Left lung (tissue), 14 donors: ENCODE data around the gene VPS36. TPM values are rescaled to one million over a fixed set of nuclear protein-coding genes. Genes with fewer than 3 reads are reported as not detected.
"Not testable (repeated sequence)": the region's sequence is repeated elsewhere in the genome, so short reads cannot be mapped to it uniquely, and the experiment has no call there.

Experiments
- ATAC-seq: fragments of 200-7000 bp; cut with Tn5 transposase; one replicate; pipeline ENCODE4 v1.9.1; 2020; ENCODE audit warnings: moderate library complexity
- DNase-seq, 4 donors: peaks; one replicate each; pipeline ENCODE4 v3.0.0-alpha.2; 2013 to 2020
- H3K27ac ChIP-seq, 2 donors: fragments of 200-600 bp; sonication (generic) in 1 of 2; one replicate each; pipeline versions ENCODE4 v1.5.0 to v1.8.0; 2020 to 2021
- H3K27me3 ChIP-seq, 2 donors: fragments of 200-600 bp; sonication (generic) in 1 of 2; one replicate each; pipeline versions ENCODE4 v1.5.0 to v1.8.0; 2020 to 2021
- H3K36me3 ChIP-seq, 2 donors: fragments of 200-600 bp; sonication (generic) in 1 of 2; one replicate each; pipeline versions ENCODE4 v1.5.0 to v1.8.0; 2020 to 2021
- H3K4me1 ChIP-seq, 2 donors: fragments of 200-600 bp; one replicate each; pipeline ENCODE4 v1.8.0; 2021
- H3K4me3 ChIP-seq, 2 donors: fragments of 200-600 bp; sonication (generic) in 1 of 2; one replicate each; pipeline versions ENCODE4 v1.5.0 to v1.8.0; 2020 to 2021; ENCODE audit warnings: mild to moderate bottlenecking in 1 of 2
- H3K9me3 ChIP-seq, 2 donors: fragments of 200-600 bp; sonication (generic) in 1 of 2; one replicate each; pipeline versions ENCODE4 v1.5.0 to v1.8.0; 2020 to 2021
- CTCF ChIP-seq, 2 donors: fragments of 200-600 bp; sonication (generic) in 1 of 2; IDR thresholded peaks; one replicate each; pipeline versions ENCODE4 v1.5.0 to v1.8.0; 2021; ENCODE audit warnings: antibody characterized with exemption in 2 of 2
- intact Hi-C, 2 donors: fragments of 100-400 bp; cut with DNase I; formaldehyde crosslinking; loops; one replicate each; pipeline versions ENCODE4 v1.11.2 to v1.14.2; 2022
- long read RNA-seq, 12 donors: library from polyadenylated mRNA in 2 of 12; unstranded in 2 of 12; transcript quantifications; one replicate each; pipeline ENCODE4 v2.0.0 and lab custom pipeline, GENCODE V29; 2019 to 2026
- polyA plus RNA-seq, 6 donors: library from polyadenylated mRNA; unstranded; fragments of 120-200 nt; gene quantifications; one replicate each; pipeline ENCODE4 v1.2.1, GENCODE V29; 2013; ENCODE audit not compliant: insufficient read length in 6 of 6
- total RNA-seq, 2 donors: library from RNA; stranded (reverse); fragmentation: NEBNext Ultra II Directional; extraction: Animal tissue kit (Norgen Biotek cat#: 25700); gene quantifications; one replicate each; pipeline ENCODE4 v1.2.1, GENCODE V29; 2021
- donor health status: DM: no; HTN: yes; CAD: no.
- donor health status: DM: no; HTN: no; CAD: no.

Gene VPS36
- 10 to 100 TPM; 41.5 to 45.0 TPM for total RNA-seq
- 10 to 100 TPM; 57.7 to 85.2 (median 70.9) TPM for polyA plus RNA-seq
- long read RNA-seq, donor 1, full-length matches to known transcripts, result 10 of 26 reads
- long read RNA-seq, donor 1, partial matches to known transcripts, result 16 of 26 reads
- long read RNA-seq, donor 1, other reads (novel, unspliced or antisense), result 0 of 26 reads
- long read RNA-seq, donor 2, full-length matches to known transcripts, result 12 of 32 reads
- long read RNA-seq, donor 2, partial matches to known transcripts, result 15 of 32 reads
- long read RNA-seq, donor 2, other reads (novel, unspliced or antisense), result 5 of 32 reads
- long read RNA-seq, donor 3, full-length matches to known transcripts, result 7 of 119 reads
- long read RNA-seq, donor 3, partial matches to known transcripts, result 99 of 119 reads
- long read RNA-seq, donor 3, other reads (novel, unspliced or antisense), result 13 of 119 reads
- long read RNA-seq, donor 4, full-length matches to known transcripts, result 3 of 27 reads
- long read RNA-seq, donor 4, partial matches to known transcripts, result 24 of 27 reads
- long read RNA-seq, donor 4, other reads (novel, unspliced or antisense), result 0 of 27 reads
- long read RNA-seq, donor 5, full-length matches to known transcripts, result 7 of 19 reads
- long read RNA-seq, donor 5, partial matches to known transcripts, result 12 of 19 reads
- long read RNA-seq, donor 5, other reads (novel, unspliced or antisense), result 0 of 19 reads
- long read RNA-seq, donor 6, full-length matches to known transcripts, result 7 of 14 reads
- long read RNA-seq, donor 6, partial matches to known transcripts, result 7 of 14 reads
- long read RNA-seq, donor 6, other reads (novel, unspliced or antisense), result 0 of 14 reads
- long read RNA-seq, donor 7, full-length matches to known transcripts, result 5 of 20 reads
- long read RNA-seq, donor 7, partial matches to known transcripts, result 6 of 20 reads
- long read RNA-seq, donor 7, other reads (novel, unspliced or antisense), result 9 of 20 reads
- long read RNA-seq, donor 8, full-length matches to known transcripts, result 7 of 22 reads
- long read RNA-seq, donor 8, partial matches to known transcripts, result 15 of 22 reads
- long read RNA-seq, donor 8, other reads (novel, unspliced or antisense), result 0 of 22 reads
- long read RNA-seq, donor 9, result 0 reads
- long read RNA-seq, donor 10, full-length matches to known transcripts, result 2 of 17 reads
- long read RNA-seq, donor 10, partial matches to known transcripts, result 9 of 17 reads
- long read RNA-seq, donor 10, other reads (novel, unspliced or antisense), result 6 of 17 reads
- long read RNA-seq, donor 11, full-length matches to known transcripts, result 10 of 30 reads
- long read RNA-seq, donor 11, partial matches to known transcripts, result 20 of 30 reads
- long read RNA-seq, donor 11, other reads (novel, unspliced or antisense), result 0 of 30 reads
- long read RNA-seq, donor 12, full-length matches to known transcripts, result 13 of 18 reads
- long read RNA-seq, donor 12, partial matches to known transcripts, result 5 of 18 reads
- long read RNA-seq, donor 12, other reads (novel, unspliced or antisense), result 0 of 18 reads

GRCh38 chr13:52450012-52450792, at the start of gene VPS36:
VPS36 (minus strand) TSS chr13:52450634; CDS start chr13:52450594, 40 bp downstream.
- ATAC-seq, result peak; percentile 90
- intact Hi-C loops, result loop anchor here in 1 of 2 donors (5.0 kb wide), 1 partner anchor 108 kb away; no protein-coding TSS in a partner anchor

GRCh38 chr13:52497979-52498378, 47.5 kb upstream of the VPS36 start:
- H3K4me1 ChIP-seq, intact Hi-C loops: not testable (repeated sequence)

More at GRCh38 chr13:52450012-52450792, at the start of gene VPS36:
- no peaks in the 10 kb centered on the region for H3K27me3 ChIP-seq
- H3K4me1 ChIP-seq, result peaks cover 12 to 40% of the 10 kb centered on the region in 2 donors
- peaks cover 0 to 3% of the 10 kb centered on the region in 2 donors for H3K36me3 ChIP-seq
- peak; percentile 100 for TF ChIP-seq CTCF (IDR thresholded peaks at IDR 0.05)
- DNase-seq, result peak; percentile 96 to 100 (median 97)
- peak within 1 kb of the TSS; percentile 61 to 65 for H3K4me3 ChIP-seq
- H3K9me3 ChIP-seq, result no peaks in the 10 kb centered on the region
- H3K27ac ChIP-seq, result peak within 1 kb of the TSS; percentile 94 to 99

GRCh38 chr13:52494241-52494640, 43.8 kb upstream of the VPS36 start:
- H3K4me3 ChIP-seq, ATAC-seq, H3K4me1 ChIP-seq, H3K9me3 ChIP-seq, H3K27ac ChIP-seq, H3K36me3 ChIP-seq, H3K27me3 ChIP-seq, intact Hi-C loops, DNase-seq: not testable (repeated sequence)

More at GRCh38 chr13:52497979-52498378, 47.5 kb upstream of the VPS36 start:
- H3K4me3 ChIP-seq, H3K27me3 ChIP-seq, H3K36me3 ChIP-seq, H3K27ac ChIP-seq, ATAC-seq, DNase-seq: not testable (repeated sequence)
- H3K9me3 ChIP-seq, result peaks cover 0 to 11% of the 10 kb centered on the region in 2 donors

- not testable (repeated sequence) for H3K27me3 ChIP-seq
Observed at GRCh38 chr13:52491015-52491414, 40.6 kb upstream of the VPS36 start.

GRCh38 chr13:52488763-52489162, 38.3 kb upstream of the VPS36 start:
- H3K9me3 ChIP-seq, ATAC-seq, H3K4me1 ChIP-seq, intact Hi-C loops, DNase-seq, H3K27ac ChIP-seq, H3K4me3 ChIP-seq, H3K27me3 ChIP-seq, H3K36me3 ChIP-seq: not testable (repeated sequence)

More at GRCh38 chr13:52491015-52491414, 40.6 kb upstream of the VPS36 start:
- DNase-seq, H3K4me3 ChIP-seq, H3K27ac ChIP-seq, H3K4me1 ChIP-seq, intact Hi-C loops, H3K36me3 ChIP-seq, ATAC-seq, H3K9me3 ChIP-seq: not testable (repeated sequence)

- H3K4me1 ChIP-seq, ATAC-seq, H3K27me3 ChIP-seq, intact Hi-C loops, H3K4me3 ChIP-seq, H3K36me3 ChIP-seq, H3K27ac ChIP-seq, DNase-seq, H3K9me3 ChIP-seq: not testable (repeated sequence)
Observed at GRCh38 chr13:52487078-52487477, 36.6 kb upstream of the VPS36 start.

GRCh38 chr13:52480677-52481428, 30.4 kb upstream of the VPS36 start:
- DNase-seq, H3K36me3 ChIP-seq, H3K4me1 ChIP-seq, intact Hi-C loops, H3K27me3 ChIP-seq, H3K9me3 ChIP-seq, H3K4me3 ChIP-seq, ATAC-seq, H3K27ac ChIP-seq: not testable (repeated sequence)

GRCh38 chr13:52468487-52468886, 18.1 kb upstream of the VPS36 start:
- H3K4me3 ChIP-seq, DNase-seq, intact Hi-C loops, ATAC-seq, H3K27me3 ChIP-seq, H3K4me1 ChIP-seq, H3K27ac ChIP-seq, H3K9me3 ChIP-seq: not testable (repeated sequence)
- H3K36me3 ChIP-seq, result peaks cover 0 to 40% of the 10 kb centered on the region in 2 donors
